ENCODE results near the gene TMEM244. TPM values are rescaled to one million over a fixed set of nuclear protein-coding genes. Genes with fewer than 3 reads are reported as not detected.

The TMEM244 gene
- total and polyA plus RNA-seq, 9 donors, result not detected

DNA sequence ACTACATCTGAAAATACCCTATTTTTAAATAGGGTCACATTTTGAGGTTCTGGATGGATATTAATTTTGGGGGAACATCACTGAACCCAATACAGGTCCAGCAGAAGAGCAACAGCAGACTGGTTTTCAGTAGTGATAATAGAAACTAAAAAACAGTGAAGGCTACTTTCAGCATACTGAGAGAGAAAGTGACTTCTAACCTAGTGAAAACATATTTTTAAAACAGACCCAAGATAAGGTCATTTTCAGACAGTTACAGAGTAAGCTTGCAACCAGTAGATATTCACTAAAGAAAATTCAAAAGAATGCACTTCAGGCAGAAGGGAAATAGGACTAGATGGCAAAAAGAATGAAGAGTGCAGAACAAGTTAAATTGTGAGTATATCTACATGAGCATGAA lies 42.0 kb upstream of the TMEM244 start:
- TF ChIP-seq EP300 (IDR thresholded peaks at IDR 0.05), result no peak
- TF ChIP-seq, protein P1, sequence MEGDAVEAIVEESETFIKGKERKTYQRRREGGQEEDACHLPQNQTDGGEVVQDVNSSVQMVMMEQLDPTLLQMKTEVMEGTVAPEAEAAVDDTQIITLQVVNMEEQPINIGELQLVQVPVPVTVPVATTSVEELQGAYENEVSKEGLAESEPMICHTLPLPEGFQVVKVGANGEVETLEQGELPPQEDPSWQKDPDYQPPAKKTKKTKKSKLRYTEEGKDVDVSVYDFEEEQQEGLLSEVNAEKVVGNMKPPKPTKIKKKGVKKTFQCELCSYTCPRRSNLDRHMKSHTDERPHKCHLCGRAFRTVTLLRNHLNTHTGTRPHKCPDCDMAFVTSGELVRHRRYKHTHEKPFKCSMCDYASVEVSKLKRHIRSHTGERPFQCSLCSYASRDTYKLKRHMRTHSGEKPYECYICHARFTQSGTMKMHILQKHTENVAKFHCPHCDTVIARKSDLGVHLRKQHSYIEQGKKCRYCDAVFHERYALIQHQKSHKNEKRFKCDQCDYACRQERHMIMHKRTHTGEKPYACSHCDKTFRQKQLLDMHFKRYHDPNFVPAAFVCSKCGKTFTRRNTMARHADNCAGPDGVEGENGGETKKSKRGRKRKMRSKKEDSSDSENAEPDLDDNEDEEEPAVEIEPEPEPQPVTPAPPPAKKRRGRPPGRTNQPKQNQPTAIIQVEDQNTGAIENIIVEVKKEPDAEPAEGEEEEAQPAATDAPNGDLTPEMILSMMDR (IDR thresholded peaks at IDR 0.05), result no peak
- TF ChIP-seq POLR2A (IDR thresholded peaks at IDR 0.05), result no peak
- intact Hi-C loops (cut with DNase I), result loop anchor here in 1 of 4 donors (10.0 kb wide), 1 partner anchor 112 kb away; the partner anchor contains the start of gene L3MBTL3
- Histone ChIP-seq H3K27ac (no peak overlapping the region), H3K36me3 (no peaks in the 10 kb centered on the region), H3K9me3 (no peaks in the 10 kb centered on the region), H3K4me1 (ENCODE audit: insufficient read depth) (no peaks in the 10 kb centered on the region), H3K27me3 (no peaks in the 10 kb centered on the region), H3K4me3 (no peak overlapping the region)
- no peak for DNase-seq

DNA sequence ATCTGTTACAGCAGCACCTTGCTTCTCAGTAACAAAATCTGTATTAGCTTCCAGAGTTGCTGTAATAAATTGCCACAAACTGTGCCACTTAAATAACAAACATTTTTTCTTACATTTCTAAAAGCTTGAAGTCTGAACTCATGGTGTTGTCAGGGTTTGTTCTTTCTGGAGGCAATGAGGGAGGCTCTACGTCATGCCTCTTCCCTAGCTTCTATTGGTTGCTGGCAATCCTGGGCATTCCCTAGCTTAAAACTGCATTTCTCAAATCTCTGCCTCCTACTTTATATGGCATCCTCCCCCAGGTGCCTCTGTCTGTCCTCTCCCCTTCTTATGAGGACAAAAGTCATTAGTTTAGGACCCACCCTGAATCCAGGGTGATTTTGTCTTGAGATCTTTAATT lies 41.6 kb upstream of the TMEM244 start:
- WGBS, 3 donors, result 90 to 97% (median 96%) methylated on average over 1 of the region's 1 CpG
- TF ChIP-seq, protein P1 (IDR thresholded peaks at IDR 0.05), result no peak
- no peak for TF ChIP-seq POLR2A (IDR thresholded peaks at IDR 0.05)
- no peak for TF ChIP-seq EP300 (IDR thresholded peaks at IDR 0.05)

DNA sequence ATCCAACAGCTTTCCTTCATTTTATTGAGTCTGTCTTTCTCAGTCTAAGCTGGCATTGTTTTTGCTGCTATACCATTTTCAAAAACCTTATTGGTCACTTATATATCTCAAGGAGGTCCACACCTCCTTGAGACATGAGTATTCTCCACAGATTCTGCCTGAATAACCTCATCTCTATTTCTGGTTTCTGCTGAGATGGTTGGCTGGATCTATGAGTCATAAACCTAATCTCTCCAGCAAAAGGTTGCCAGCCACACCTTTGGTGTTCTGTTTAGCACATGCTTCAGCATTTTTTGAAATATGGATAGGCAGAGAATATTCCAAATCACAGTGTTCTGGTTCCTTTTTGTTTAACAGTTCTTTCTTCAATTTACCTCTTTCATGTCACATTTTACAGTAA lies 40.8 kb upstream of the TMEM244 start:
- H3K36me3 ChIP-seq, result no peaks in the 10 kb centered on the region
- no peaks in the 10 kb centered on the region for H3K9me3 ChIP-seq
- DNase-seq, result no peak
- no peak overlapping the region for H3K4me3 ChIP-seq
- intact Hi-C loops (cut with DNase I), result loop anchor here in 1 of 4 donors (10.0 kb wide), 1 partner anchor 113 kb away; the partner anchor contains the start of gene L3MBTL3
- TF ChIP-seq POLR2A (IDR thresholded peaks at IDR 0.05), result no peak
- TF ChIP-seq, protein P1 (IDR thresholded peaks at IDR 0.05), result no peak
- no peak for TF ChIP-seq EP300 (IDR thresholded peaks at IDR 0.05)
- no peak overlapping the region for H3K27ac ChIP-seq
- no peaks in the 10 kb centered on the region for H3K4me1 ChIP-seq (ENCODE audit: insufficient read depth)
- no peaks in the 10 kb centered on the region for H3K27me3 ChIP-seq

More for the DNA sequence above, 41.6 kb upstream of the TMEM244 start:
- DNase-seq, result no peak
- H3K27ac ChIP-seq, result no peak overlapping the region
- H3K9me3 ChIP-seq, result no peaks in the 10 kb centered on the region
- no peak overlapping the region for H3K4me3 ChIP-seq
- H3K4me1 ChIP-seq (ENCODE audit: insufficient read depth), result no peaks in the 10 kb centered on the region
- no peaks in the 10 kb centered on the region for H3K27me3 ChIP-seq
- intact Hi-C loops (cut with DNase I), result loop anchor here in 1 of 4 donors (10.0 kb wide), 1 partner anchor 112 kb away; the partner anchor contains the start of gene L3MBTL3
- H3K36me3 ChIP-seq, result no peaks in the 10 kb centered on the region

DNA sequence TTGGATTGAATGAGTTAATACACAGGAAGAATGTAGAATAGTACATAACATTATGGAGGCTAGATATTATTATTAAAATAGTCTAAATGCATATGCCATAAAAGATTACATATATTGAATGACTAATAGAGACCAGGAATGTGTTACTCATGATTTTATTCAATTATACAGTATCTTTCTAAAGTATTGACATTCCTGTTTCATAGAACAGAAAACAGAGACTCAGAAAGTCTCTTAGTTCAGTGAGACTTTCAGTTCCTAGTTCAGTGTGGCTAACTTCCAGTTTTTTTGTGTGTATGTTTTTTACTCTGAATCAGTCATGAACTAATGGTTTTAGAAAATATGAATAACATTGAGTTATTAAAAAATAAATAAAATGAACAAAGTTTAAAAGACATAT lies 34.6 kb upstream of the TMEM244 start:
- Histone ChIP-seq H3K27ac (no peak overlapping the region), H3K27me3 (no peaks in the 10 kb centered on the region), H3K9me3 (no peaks in the 10 kb centered on the region), H3K4me1 (ENCODE audit: insufficient read depth) (no peaks in the 10 kb centered on the region), H3K36me3 (no peaks in the 10 kb centered on the region), H3K4me3 (no peak overlapping the region)
- intact Hi-C loops (cut with DNase I), result no loop called here
- no peak for TF ChIP-seq POLR2A (IDR thresholded peaks at IDR 0.05)
- TF ChIP-seq, protein P1 (IDR thresholded peaks at IDR 0.05), result no peak
- no peak for TF ChIP-seq EP300 (IDR thresholded peaks at IDR 0.05)
- DNase-seq, result no peak

All from ovary (tissue), 9 donors.